GM12892 (cell line): ENCODE results near the gene HDHD5.

Experiments
- POLR2A ChIP-seq: IDR thresholded peaks from 2 replicates; pipeline ENCODE4 v1.6.1; 2011; ENCODE audit warnings: low read depth, low read length, control low read depth
- POLR2AphosphoS5 ChIP-seq: IDR thresholded peaks from 2 replicates; pipeline ENCODE4 v1.6.1; 2011; ENCODE audit warnings: low read depth, low read length, control low read depth

DNA sequence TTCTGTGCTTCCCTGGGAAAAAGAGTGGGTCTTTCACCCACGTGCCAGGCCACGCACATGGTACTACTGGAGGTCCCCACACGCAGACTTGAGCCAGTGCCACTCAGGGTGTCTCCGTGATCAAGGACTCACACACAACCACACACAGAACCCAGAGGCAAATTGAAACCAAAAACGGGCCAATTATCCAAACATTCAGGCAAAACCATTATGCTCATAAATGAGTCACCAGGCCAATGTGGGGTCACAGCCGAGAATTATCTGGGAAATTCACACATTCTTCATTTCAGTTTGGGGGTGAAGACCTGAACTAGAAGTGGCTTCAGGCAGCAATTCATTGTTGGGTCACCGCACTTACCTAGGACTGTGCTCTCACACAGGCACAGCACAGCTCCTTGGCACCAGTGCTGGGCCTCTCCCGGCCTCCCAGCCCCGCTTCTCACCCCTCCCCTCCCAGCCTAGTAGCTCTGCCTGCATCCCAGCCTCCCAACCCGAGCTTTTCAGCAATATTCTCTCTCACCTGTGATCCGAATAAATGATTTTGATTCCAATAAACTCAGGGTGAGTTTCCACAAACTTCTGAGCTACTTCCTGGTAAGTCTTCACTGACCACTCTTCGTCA is 32.2 kb upstream of the HDHD5 start:
- no peak for TF ChIP-seq POLR2AphosphoS5
- no peak for TF ChIP-seq POLR2A
